ENCODE data around the gene LACTB.
"Not testable (repeated sequence)": the region's sequence is repeated elsewhere in the genome, so short reads cannot be mapped to it uniquely, and the experiment has no call there.

The LACTB gene

GRCh38 chr15:63104727-63105126 is 16.9 kb upstream of the LACTB start:
- no peak overlapping the region for H3K27ac ChIP-seq
- TF ChIP-seq, protein P1, sequence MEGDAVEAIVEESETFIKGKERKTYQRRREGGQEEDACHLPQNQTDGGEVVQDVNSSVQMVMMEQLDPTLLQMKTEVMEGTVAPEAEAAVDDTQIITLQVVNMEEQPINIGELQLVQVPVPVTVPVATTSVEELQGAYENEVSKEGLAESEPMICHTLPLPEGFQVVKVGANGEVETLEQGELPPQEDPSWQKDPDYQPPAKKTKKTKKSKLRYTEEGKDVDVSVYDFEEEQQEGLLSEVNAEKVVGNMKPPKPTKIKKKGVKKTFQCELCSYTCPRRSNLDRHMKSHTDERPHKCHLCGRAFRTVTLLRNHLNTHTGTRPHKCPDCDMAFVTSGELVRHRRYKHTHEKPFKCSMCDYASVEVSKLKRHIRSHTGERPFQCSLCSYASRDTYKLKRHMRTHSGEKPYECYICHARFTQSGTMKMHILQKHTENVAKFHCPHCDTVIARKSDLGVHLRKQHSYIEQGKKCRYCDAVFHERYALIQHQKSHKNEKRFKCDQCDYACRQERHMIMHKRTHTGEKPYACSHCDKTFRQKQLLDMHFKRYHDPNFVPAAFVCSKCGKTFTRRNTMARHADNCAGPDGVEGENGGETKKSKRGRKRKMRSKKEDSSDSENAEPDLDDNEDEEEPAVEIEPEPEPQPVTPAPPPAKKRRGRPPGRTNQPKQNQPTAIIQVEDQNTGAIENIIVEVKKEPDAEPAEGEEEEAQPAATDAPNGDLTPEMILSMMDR (conservative IDR thresholded peaks at IDR 0.05): no peak

DNA sequence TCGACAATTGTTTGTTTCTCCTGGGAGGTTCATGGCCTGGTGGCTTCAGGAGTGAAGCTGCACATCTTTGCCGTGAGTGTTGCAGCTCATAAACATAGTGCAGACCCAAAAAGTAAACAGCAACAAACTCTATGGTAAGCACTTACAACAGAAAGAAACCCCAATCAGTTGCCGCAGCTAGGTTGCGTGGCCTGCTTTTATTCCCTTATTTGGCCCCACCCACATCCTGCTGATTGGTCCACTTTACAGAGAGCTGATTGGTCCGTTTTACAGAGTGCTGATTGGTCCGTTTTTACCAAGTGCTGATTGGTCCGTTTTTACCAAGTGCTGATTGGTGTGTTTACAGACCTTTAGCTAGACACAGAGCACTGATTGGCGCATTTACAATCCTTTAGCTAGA is 16.3 kb upstream of the LACTB start:
- not testable (repeated sequence) for H3K27ac ChIP-seq

DNA sequence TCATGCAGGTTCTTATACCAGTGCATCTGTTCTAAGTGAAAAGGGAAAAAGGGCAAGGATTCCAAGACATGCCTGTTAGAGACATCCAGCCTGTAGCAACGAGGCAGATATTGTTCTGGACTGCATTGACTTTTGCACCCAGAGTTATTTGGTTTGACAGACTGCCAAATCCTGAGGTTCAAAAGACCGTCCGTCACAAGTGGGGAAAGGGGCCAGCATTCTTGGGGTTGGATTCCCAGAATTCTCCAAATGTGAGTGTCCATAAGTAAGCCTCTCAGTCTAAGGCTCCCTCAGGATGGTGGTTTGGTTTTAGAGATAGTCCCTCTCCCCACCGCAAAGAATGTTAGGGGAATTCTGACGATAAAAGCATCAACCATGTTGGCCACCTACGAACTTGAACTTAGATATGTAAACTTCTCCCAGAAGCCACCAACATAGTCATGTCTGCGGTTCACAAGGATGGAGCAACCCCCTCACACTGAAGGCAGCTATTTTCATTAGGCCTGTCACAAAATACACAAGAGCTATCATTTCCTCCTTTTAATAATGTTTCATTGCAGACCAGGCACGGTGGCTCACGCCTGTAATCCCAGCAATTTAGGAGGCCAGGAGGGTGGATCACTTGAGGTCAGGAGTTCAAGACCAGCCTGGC is 13.6 kb upstream of the LACTB start:
- TF ChIP-seq, protein P1 (conservative IDR thresholded peaks at IDR 0.05): no peak
- H3K27ac ChIP-seq: no peak overlapping the region

GRCh38 chr15:63109498-63109897 is 12.2 kb upstream of the LACTB start:
- H3K27ac ChIP-seq: no peak overlapping the region
- TF ChIP-seq, protein P1 (conservative IDR thresholded peaks at IDR 0.05): no peak

- no peak overlapping the region for H3K27ac ChIP-seq
- TF ChIP-seq, protein P1 (conservative IDR thresholded peaks at IDR 0.05): no peak
Measured at GRCh38 chr15:63109920-63110319, 11.7 kb upstream of the LACTB start.

- H3K27ac ChIP-seq: no peak overlapping the region
- TF ChIP-seq, protein P1 (conservative IDR thresholded peaks at IDR 0.05): no peak
Measured at GRCh38 chr15:63110428-63111026, 11.1 kb upstream of the LACTB start.

- H3K27ac ChIP-seq: no peak overlapping the region
- TF ChIP-seq, protein P1 (conservative IDR thresholded peaks at IDR 0.05): no peak
Measured at GRCh38 chr15:63111481-63111880, 10.2 kb upstream of the LACTB start.

DNA sequence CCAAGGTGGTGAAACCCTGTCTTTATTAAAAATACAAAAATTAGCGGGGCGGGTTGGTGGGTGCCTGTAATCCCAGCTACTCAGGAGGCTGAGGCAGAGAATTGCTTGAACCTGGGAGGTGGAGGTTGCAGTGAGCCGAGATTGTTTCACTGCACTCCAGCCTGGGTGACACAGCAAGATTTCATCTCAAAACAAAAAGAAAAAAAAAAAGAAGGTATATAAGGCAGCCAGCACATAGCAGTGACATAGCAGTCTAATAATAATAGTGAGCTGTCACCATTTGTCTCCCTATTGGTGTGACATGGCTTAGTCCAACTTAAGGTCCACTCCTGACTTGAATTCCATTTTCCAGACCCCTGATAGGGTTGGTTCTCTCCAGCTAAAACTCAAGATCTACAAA is 8.8 kb upstream of the LACTB start:
- no peak overlapping the region for H3K27ac ChIP-seq
- TF ChIP-seq, protein P1 (conservative IDR thresholded peaks at IDR 0.05): no peak

All from VCaP (cell line).